Measurements from ENCODE around the gene CLEC3A. TPM values are rescaled to one million over a fixed set of nuclear protein-coding genes. Genes with fewer than 3 reads are reported as not detected.
"Not testable (repeated sequence)": the region's sequence is repeated elsewhere in the genome, so short reads cannot be mapped to it uniquely, and the experiment has no call there.

The CLEC3A gene
- polyA plus RNA-seq, 1 donor: not detected

GRCh38 chr16:78034530-78034929 is 12.2 kb downstream of the CLEC3A start:
- DNase-seq: no peak

GRCh38 chr16:78035012-78035411 is 12.7 kb downstream of the CLEC3A start:
- no peak for DNase-seq

GRCh38 chr16:78040396-78040795 is 18.0 kb downstream of the CLEC3A start:
- no peak for DNase-seq

GRCh38 chr16:78045865-78046581 is 23.7 kb downstream of the CLEC3A start:
- DNase-seq: peak; percentile 87

- no peak for DNase-seq
Observed at GRCh38 chr16:78048319-78048718, 26.0 kb downstream of the CLEC3A start.

GRCh38 chr16:78050734-78051400 is 28.5 kb downstream of the CLEC3A start:
- no peak for DNase-seq

- DNase-seq: no peak
Observed at GRCh38 chr16:78057803-78058564, 35.6 kb downstream of the CLEC3A start.

GRCh38 chr16:78059806-78060205 is 37.5 kb downstream of the CLEC3A start:
- DNase-seq: not testable (repeated sequence)

- DNase-seq: no peak
Observed at GRCh38 chr16:78060295-78060694, 37.9 kb downstream of the CLEC3A start.

- DNase-seq: no peak
Observed at GRCh38 chr16:78060809-78061208, 38.5 kb downstream of the CLEC3A start.

- DNase-seq: no peak
Observed at GRCh38 chr16:78065319-78065718, 43.0 kb downstream of the CLEC3A start.

- DNase-seq: no peak
Observed at GRCh38 chr16:78069913-78070312, 47.6 kb downstream of the CLEC3A start.

- DNase-seq: no peak
Observed at GRCh38 chr16:78072275-78072674, 49.9 kb downstream of the CLEC3A start.

GRCh38 chr16:78075800-78076199 is 53.5 kb downstream of the CLEC3A start:
- DNase-seq: no peak

- DNase-seq: no peak
Observed at GRCh38 chr16:78081341-78081740, 59.0 kb downstream of the CLEC3A start.

Other genes starting within 250 kb of the CLEC3A start
- 0.79 TPM for gene VAT1L, start 234.0 kb upstream of the CLEC3A start, polyA plus RNA-seq (ENCODE audit: insufficient read length)
- gene WWOX, start 77.1 kb downstream of the CLEC3A start, polyA plus RNA-seq (ENCODE audit: insufficient read length): 12.9 TPM